GM18499 (cell line): ENCODE data around the gene SLC22A17.

Source experiments
- ATAC-seq: cut with Tn5 transposase; IDR thresholded peaks from one replicate; pipeline ENCODE4 v1.9.1; 2021; ENCODE audit warnings: moderate number of reproducible peaks; ENCODE audit not compliant: insufficient read depth, unreplicated experiment

The SLC22A17 gene

GRCh38 chr14:23319746-23320583, 32.7 kb downstream of the SLC22A17 start:
- ATAC-seq = no peak

GRCh38 chr14:23316300-23316699, 36.4 kb downstream of the SLC22A17 start:
- ATAC-seq = no peak

GRCh38 chr14:23310546-23310945, 42.1 kb downstream of the SLC22A17 start:
- no peak for ATAC-seq

- ATAC-seq = no peak
Observed at GRCh38 chr14:23308721-23309445, 43.8 kb downstream of the SLC22A17 start.

- no peak for ATAC-seq
Observed at GRCh38 chr14:23307687-23308644, 44.7 kb downstream of the SLC22A17 start.

GRCh38 chr14:23307146-23307530, 45.5 kb downstream of the SLC22A17 start:
- no peak for ATAC-seq

GRCh38 chr14:23306412-23307145, 46.1 kb downstream of the SLC22A17 start, which contains the start of gene BCL2L2:
BCL2L2 (plus strand) TSS chr14:23306833; CDS start chr14:23307768, 935 bp downstream.
- no peak for ATAC-seq

GRCh38 chr14:23302290-23303225, 50.1 kb downstream of the SLC22A17 start, which contains the start of gene PPP1R3E:
PPP1R3E (minus strand) TSS chr14:23302859; CDS start chr14:23302576, 283 bp downstream.
- ATAC-seq = peak; percentile 16

- peak; percentile 11 for ATAC-seq
Observed at GRCh38 chr14:23301969-23302289, 50.8 kb downstream of the SLC22A17 start.

- peak; percentile 47 for ATAC-seq
Observed at GRCh38 chr14:23301288-23301968, 51.3 kb downstream of the SLC22A17 start.

- no peak for ATAC-seq
Observed at GRCh38 chr14:23300687-23301223, 51.9 kb downstream of the SLC22A17 start.

- ATAC-seq = no peak
Observed at GRCh38 chr14:23299986-23300686, 52.6 kb downstream of the SLC22A17 start.

GRCh38 chr14:23299211-23299957, 53.3 kb downstream of the SLC22A17 start:
- no peak for ATAC-seq

- no peak for ATAC-seq
Observed at GRCh38 chr14:23297611-23298277, 54.9 kb downstream of the SLC22A17 start.

- ATAC-seq = no peak
Observed at GRCh38 chr14:23297096-23297495, 55.6 kb downstream of the SLC22A17 start.
